Uterine smooth muscle cell (primary cell): ENCODE results near the gene PSMB7. TPM values are rescaled to one million over a fixed set of nuclear protein-coding genes. Genes with fewer than 3 reads are reported as not detected.

Experiments used
- total RNA-seq: library from RNA; depleted of rRNA; stranded (reverse); fragments of >200 nt; gene quantifications from 2 replicates; pipeline ENCODE4 v1.2.3, GENCODE V29; 2014

PSMB7 gene
- 263 and 411 TPM in 2 replicates for total RNA-seq

GRCh38 chr9:124415102-124415851, at the start of gene PSMB7:
PSMB7 (minus strand) TSS chr9:124415442; CDS start chr9:124415425, 17 bp downstream.

GRCh38 chr9:124450241-124450924, 35.1 kb upstream of the PSMB7 start, which contains the start of gene ADGRD2:
ADGRD2 (plus strand) TSS chr9:124450451; CDS start chr9:124451667, 1,216 bp downstream.

Other genes starting within 250 kb of the PSMB7 start
- 35.6 and 42.1 TPM in 2 replicates for gene NEK6, start 157.5 kb downstream of the PSMB7 start, total RNA-seq
- not detected in 2 replicates for gene ADGRD2, start 35.0 kb upstream of the PSMB7 start, total RNA-seq
- not detected in 2 replicates for gene NR5A1, start 92.0 kb upstream of the PSMB7 start, total RNA-seq